ENCODE results near the gene KIF2A. TPM values are rescaled to one million over a fixed set of nuclear protein-coding genes. Genes with fewer than 3 reads are reported as not detected.
A peak's percentile ranks its signal among the peaks of the same experiment; 100 is the strongest.

The KIF2A gene
- total and polyA plus RNA-seq, 9 of the 15 experiments (the other 6 are each of a cell fraction or from before 2014, with no cell fraction given), result 42.6 to 126 (median 77.6) TPM

DNA sequence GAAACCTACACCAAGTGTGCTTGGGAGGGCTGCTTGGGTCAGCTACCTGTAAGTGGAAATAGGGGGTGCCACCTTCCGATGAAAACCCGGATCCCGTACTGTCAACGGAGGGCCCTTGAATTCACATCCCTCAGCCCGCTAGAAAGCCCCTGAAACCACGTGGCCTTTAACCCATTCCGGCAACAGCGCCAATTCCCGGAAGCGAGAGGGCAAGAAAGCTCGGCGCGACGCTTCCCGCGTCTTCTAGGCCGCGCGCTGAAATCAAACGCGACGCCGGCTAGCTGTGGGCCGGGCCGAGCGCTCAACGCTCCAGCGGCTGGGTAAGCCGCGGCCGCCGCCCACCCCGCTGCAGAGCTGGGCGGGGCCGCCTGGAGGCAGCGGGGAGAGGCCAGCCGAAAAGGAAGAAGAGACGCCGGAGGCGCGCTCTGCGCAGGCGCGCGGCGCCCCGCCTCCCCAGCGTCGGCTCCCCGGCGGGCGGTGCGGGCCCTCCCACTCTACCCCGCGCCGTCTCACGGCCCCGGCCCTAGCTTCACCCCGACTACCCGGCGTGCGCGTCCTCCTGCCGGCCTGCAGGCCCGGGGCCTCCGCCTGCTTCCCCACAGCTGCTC is at the start of gene KIF2A (continued):
- TF ChIP-seq, protein P1, sequence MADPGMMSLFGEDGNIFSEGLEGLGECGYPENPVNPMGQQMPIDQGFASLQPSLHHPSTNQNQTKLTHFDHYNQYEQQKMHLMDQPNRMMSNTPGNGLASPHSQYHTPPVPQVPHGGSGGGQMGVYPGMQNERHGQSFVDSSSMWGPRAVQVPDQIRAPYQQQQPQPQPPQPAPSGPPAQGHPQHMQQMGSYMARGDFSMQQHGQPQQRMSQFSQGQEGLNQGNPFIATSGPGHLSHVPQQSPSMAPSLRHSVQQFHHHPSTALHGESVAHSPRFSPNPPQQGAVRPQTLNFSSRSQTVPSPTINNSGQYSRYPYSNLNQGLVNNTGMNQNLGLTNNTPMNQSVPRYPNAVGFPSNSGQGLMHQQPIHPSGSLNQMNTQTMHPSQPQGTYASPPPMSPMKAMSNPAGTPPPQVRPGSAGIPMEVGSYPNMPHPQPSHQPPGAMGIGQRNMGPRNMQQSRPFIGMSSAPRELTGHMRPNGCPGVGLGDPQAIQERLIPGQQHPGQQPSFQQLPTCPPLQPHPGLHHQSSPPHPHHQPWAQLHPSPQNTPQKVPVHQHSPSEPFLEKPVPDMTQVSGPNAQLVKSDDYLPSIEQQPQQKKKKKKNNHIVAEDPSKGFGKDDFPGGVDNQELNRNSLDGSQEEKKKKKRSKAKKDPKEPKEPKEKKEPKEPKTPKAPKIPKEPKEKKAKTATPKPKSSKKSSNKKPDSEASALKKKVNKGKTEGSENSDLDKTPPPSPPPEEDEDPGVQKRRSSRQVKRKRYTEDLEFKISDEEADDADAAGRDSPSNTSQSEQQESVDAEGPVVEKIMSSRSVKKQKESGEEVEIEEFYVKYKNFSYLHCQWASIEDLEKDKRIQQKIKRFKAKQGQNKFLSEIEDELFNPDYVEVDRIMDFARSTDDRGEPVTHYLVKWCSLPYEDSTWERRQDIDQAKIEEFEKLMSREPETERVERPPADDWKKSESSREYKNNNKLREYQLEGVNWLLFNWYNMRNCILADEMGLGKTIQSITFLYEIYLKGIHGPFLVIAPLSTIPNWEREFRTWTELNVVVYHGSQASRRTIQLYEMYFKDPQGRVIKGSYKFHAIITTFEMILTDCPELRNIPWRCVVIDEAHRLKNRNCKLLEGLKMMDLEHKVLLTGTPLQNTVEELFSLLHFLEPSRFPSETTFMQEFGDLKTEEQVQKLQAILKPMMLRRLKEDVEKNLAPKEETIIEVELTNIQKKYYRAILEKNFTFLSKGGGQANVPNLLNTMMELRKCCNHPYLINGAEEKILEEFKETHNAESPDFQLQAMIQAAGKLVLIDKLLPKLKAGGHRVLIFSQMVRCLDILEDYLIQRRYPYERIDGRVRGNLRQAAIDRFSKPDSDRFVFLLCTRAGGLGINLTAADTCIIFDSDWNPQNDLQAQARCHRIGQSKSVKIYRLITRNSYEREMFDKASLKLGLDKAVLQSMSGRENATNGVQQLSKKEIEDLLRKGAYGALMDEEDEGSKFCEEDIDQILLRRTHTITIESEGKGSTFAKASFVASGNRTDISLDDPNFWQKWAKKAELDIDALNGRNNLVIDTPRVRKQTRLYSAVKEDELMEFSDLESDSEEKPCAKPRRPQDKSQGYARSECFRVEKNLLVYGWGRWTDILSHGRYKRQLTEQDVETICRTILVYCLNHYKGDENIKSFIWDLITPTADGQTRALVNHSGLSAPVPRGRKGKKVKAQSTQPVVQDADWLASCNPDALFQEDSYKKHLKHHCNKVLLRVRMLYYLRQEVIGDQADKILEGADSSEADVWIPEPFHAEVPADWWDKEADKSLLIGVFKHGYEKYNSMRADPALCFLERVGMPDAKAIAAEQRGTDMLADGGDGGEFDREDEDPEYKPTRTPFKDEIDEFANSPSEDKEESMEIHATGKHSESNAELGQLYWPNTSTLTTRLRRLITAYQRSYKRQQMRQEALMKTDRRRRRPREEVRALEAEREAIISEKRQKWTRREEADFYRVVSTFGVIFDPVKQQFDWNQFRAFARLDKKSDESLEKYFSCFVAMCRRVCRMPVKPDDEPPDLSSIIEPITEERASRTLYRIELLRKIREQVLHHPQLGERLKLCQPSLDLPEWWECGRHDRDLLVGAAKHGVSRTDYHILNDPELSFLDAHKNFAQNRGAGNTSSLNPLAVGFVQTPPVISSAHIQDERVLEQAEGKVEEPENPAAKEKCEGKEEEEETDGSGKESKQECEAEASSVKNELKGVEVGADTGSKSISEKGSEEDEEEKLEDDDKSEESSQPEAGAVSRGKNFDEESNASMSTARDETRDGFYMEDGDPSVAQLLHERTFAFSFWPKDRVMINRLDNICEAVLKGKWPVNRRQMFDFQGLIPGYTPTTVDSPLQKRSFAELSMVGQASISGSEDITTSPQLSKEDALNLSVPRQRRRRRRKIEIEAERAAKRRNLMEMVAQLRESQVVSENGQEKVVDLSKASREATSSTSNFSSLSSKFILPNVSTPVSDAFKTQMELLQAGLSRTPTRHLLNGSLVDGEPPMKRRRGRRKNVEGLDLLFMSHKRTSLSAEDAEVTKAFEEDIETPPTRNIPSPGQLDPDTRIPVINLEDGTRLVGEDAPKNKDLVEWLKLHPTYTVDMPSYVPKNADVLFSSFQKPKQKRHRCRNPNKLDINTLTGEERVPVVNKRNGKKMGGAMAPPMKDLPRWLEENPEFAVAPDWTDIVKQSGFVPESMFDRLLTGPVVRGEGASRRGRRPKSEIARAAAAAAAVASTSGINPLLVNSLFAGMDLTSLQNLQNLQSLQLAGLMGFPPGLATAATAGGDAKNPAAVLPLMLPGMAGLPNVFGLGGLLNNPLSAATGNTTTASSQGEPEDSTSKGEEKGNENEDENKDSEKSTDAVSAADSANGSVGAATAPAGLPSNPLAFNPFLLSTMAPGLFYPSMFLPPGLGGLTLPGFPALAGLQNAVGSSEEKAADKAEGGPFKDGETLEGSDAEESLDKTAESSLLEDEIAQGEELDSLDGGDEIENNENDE (IDR thresholded peaks at IDR 0.05; ENCODE audit: low read depth, low read length), result no peak
- TF ChIP-seq ELF1 (tag; IDR thresholded peaks at IDR 0.05) (peak; percentile 98), TRIM28 (IDR thresholded peaks at IDR 0.05) (peak; percentile 45; the same call in 1 of the 2 replicates), POLR2AphosphoS5 (IDR thresholded peaks at IDR 0.05; ENCODE audit: control insufficient read depth, insufficient read depth, low read depth, low read length) (peak; percentile 52), SMAD3 (CRISPR knock-in tag; conservative IDR thresholded peaks at IDR 0.05) (peak; percentile 74; the same call in 1 of the 2 replicates), ZNF436 (CRISPR knock-in tag; IDR thresholded peaks at IDR 0.05) (no peak), TOE1 (IDR thresholded peaks at IDR 0.05; ENCODE audit: borderline replicate concordance) (peak; percentile 75), TOE1 (CRISPR knock-in tag; IDR thresholded peaks at IDR 0.05; ENCODE audit: borderline replicate concordance, low read depth) (no peak), CC2D1A (IDR thresholded peaks at IDR 0.05) (peak; percentile 40; the same call in 1 of the 2 replicates), SNIP1 (IDR thresholded peaks at IDR 0.05; ENCODE audit: low read depth) (no peak), POLR3G (IDR thresholded peaks at IDR 0.05; ENCODE audit: extremely low read depth, insufficient read length, insufficient replicate concordance) (no peak), HNRNPLL (IDR thresholded peaks at IDR 0.05; ENCODE audit: low read depth, low read length, poor library complexity, severe bottlenecking) (peak; percentile 68)
- TF ChIP-seq, protein P2, sequence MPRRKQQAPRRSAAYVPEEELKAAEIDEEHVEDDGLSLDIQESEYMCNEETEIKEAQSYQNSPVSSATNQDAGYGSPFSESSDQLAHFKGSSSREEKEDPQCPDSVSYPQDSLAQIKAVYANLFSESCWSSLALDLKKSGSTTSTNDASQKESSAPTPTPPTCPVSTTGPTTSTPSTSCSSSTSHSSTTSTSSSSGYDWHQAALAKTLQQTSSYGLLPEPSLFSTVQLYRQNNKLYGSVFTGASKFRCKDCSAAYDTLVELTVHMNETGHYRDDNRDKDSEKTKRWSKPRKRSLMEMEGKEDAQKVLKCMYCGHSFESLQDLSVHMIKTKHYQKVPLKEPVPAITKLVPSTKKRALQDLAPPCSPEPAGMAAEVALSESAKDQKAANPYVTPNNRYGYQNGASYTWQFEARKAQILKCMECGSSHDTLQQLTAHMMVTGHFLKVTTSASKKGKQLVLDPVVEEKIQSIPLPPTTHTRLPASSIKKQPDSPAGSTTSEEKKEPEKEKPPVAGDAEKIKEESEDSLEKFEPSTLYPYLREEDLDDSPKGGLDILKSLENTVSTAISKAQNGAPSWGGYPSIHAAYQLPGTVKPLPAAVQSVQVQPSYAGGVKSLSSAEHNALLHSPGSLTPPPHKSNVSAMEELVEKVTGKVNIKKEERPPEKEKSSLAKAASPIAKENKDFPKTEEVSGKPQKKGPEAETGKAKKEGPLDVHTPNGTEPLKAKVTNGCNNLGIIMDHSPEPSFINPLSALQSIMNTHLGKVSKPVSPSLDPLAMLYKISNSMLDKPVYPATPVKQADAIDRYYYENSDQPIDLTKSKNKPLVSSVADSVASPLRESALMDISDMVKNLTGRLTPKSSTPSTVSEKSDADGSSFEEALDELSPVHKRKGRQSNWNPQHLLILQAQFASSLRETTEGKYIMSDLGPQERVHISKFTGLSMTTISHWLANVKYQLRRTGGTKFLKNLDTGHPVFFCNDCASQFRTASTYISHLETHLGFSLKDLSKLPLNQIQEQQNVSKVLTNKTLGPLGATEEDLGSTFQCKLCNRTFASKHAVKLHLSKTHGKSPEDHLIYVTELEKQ (CRISPR knock-in tag; IDR thresholded peaks at IDR 0.05), result peak; percentile 78
